Smooth muscle cell (in vitro differentiated cells): Measurements from ENCODE around the gene FBXO7. TPM values are rescaled to one million over a fixed set of nuclear protein-coding genes. Genes with fewer than 3 reads are reported as not detected.
A peak's percentile ranks its signal among the peaks of the same experiment; 100 is the strongest.

ENCODE experiments used
- DNase-seq: peaks from one replicate; lab custom pipeline; 2025; ENCODE audit not compliant: unreplicated experiment; lab: John Stamatoyannopoulos, UW
- H2AFZ ChIP-seq: fragments of 200-600 bp; sonication (generic); 2 replicates; pipeline ENCODE4 v1.6.0; 2016; ENCODE audit warnings: antibody characterized with exemption, low read depth, mild to moderate bottlenecking
- H3F3A ChIP-seq: fragments of 200-600 bp; sonication (generic); 2 replicates; pipeline ENCODE4 v1.6.0; 2017; ENCODE audit warnings: antibody characterized with exemption, low read depth
- H3K27ac ChIP-seq: fragments of 200-600 bp; sonication (generic); 2 replicates; pipeline ENCODE4 v1.5.1; 2016; ENCODE audit warnings: low read depth, mild to moderate bottlenecking
- H3K27me3 ChIP-seq: fragments of 200-600 bp; sonication (generic); 2 replicates; pipeline ENCODE4 v1.6.1; 2016; ENCODE audit warnings: low read depth, mild to moderate bottlenecking
- H3K36me3 ChIP-seq: fragments of 200-600 bp; sonication (generic); 2 replicates; pipeline ENCODE4 v1.5.1; 2016; ENCODE audit warnings: low read depth
- H3K4me1 ChIP-seq: fragments of 200-600 bp; sonication (generic); 2 replicates; pipeline ENCODE4 v1.5.1; 2016; ENCODE audit warnings: low read depth
- H3K4me2 ChIP-seq: fragments of 200-600 bp; sonication (generic); 2 replicates; pipeline ENCODE4 v1.6.0; 2016; ENCODE audit warnings: mild to moderate bottlenecking
- H3K4me3 ChIP-seq: fragments of 200-600 bp; sonication (generic); 2 replicates; pipeline ENCODE4 v1.5.1; 2016; ENCODE audit warnings: mild to moderate bottlenecking
- H3K79me2 ChIP-seq: fragments of 200-600 bp; sonication (generic); 2 replicates; pipeline ENCODE4 v1.6.0; 2016; ENCODE audit warnings: low read depth, mild to moderate bottlenecking
- H3K9ac ChIP-seq: fragments of 200-600 bp; sonication (generic); 2 replicates; pipeline ENCODE4 v1.6.0; 2016; ENCODE audit warnings: low read depth
- H3K9me3 ChIP-seq: fragments of 200-600 bp; sonication (generic); replicated peaks from 2 replicates; pipeline ENCODE4 v1.5.1; 2016; ENCODE audit warnings: low read depth
- H4K20me1 ChIP-seq: fragments of 200-600 bp; sonication (generic); 2 replicates; pipeline ENCODE4 v1.6.0; 2016; ENCODE audit warnings: low read depth
- WGBS: methylation state at CpG from one replicate; pipeline ENCODE4 v1.1.7; 2016; ENCODE audit warnings: low lambda C conversion rate; 5-methylcytosine and 5-hydroxymethylcytosine counted together
- polyA plus RNA-seq: library from polyadenylated mRNA; unstranded; fragments of >200 nt; fragmentation: Nextera tagmentation; extraction: Ambion mirVana; gene quantifications from 2 replicates; pipeline ENCODE4 v1.2.1, GENCODE V29; 2016
- total RNA-seq: library from RNA; depleted of rRNA; stranded (reverse); fragments of >200 nt; gene quantifications from 2 replicates; pipeline ENCODE4 v1.2.3, GENCODE V29; 2014
- TF ChIP-seq, protein P1 (sequence below): fragments of 200-600 bp; sonication (generic); IDR thresholded peaks from 2 replicates; pipeline ENCODE4 v1.5.1; 2017; ENCODE audit warnings: borderline replicate concordance, mild to moderate bottlenecking, antibody characterized with exemption; ENCODE audit not compliant: insufficient read depth, poor library complexity, severe bottlenecking

Gene FBXO7
- total and polyA plus RNA-seq, 2 experiments from 2014 or later: 126 to 149 TPM

DNA sequence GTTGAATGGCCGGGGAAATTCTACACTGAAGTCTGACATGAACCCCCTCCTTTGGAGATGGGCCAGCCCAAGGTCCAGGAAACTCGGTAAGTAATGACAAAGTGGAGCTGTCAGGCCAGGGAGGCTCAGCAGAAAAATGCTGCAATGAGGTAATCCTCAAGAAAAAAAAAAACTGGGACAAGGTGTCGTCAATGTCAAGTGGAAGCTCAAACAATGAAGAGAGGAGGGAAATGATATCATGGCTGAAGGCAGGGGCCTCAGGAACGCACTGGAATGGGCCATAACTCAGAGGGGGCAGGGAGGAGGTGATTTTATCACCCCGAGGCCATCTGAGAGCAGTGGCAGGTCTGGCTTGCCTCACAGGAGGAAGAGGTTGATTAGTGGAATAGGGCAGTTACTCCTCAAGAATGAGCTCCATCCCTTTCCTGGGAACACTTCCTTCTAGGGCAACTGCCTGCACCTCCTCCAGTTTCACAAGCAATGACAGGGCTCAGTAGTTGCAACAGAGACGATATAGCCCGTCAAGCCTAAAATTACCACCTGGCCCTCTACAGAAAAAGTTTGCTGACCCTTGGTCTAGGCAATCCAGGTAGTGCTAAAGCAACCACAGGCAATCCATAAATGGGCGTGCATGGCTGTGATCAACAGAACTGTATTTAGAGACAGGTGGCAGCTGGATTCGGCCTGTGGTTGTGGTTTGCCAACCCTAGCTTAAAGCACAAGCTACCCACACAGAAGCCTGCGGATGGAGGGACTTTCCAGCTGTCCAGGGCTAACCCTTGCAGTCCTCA lies 65.2 kb downstream of the FBXO7 start:
- no peak for DNase-seq
- WGBS: 29% methylated on average over 10 of the region's 10 CpGs
- H3K9me3 ChIP-seq: no peaks in the 10 kb centered on the region

DNA sequence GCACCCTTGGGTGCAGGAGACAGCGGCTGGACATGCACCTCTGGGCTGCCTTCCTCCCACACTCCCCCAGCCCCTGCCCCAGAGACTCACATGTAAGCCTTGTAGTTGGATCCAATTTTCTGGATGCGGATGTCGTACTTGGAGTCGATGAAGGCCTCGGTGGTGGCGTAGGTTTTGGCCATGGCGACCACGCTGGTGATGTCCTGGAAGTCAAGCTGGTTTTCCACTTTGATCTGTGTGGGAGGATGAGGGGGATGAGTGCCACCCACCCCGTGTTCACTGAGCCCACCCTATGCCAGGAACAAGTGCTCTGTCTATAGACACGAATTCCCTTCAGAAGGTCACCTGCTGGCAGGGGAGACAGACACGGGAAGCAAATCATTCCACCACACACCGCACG lies 66.9 kb downstream of the FBXO7 start:
- H3K9ac ChIP-seq: no peak overlapping the region
- H3K4me1 ChIP-seq: peaks cover 7% of the 10 kb centered on the region
- DNase-seq: no peak
- H4K20me1 ChIP-seq: no peaks in the 10 kb centered on the region
- H2AFZ ChIP-seq: no peak overlapping the region
- WGBS: 97% methylated on average over 13 of the region's 13 CpGs
- H3K9me3 ChIP-seq: no peaks in the 10 kb centered on the region
- TF ChIP-seq, protein P1, sequence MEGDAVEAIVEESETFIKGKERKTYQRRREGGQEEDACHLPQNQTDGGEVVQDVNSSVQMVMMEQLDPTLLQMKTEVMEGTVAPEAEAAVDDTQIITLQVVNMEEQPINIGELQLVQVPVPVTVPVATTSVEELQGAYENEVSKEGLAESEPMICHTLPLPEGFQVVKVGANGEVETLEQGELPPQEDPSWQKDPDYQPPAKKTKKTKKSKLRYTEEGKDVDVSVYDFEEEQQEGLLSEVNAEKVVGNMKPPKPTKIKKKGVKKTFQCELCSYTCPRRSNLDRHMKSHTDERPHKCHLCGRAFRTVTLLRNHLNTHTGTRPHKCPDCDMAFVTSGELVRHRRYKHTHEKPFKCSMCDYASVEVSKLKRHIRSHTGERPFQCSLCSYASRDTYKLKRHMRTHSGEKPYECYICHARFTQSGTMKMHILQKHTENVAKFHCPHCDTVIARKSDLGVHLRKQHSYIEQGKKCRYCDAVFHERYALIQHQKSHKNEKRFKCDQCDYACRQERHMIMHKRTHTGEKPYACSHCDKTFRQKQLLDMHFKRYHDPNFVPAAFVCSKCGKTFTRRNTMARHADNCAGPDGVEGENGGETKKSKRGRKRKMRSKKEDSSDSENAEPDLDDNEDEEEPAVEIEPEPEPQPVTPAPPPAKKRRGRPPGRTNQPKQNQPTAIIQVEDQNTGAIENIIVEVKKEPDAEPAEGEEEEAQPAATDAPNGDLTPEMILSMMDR: no peak
- peaks cover 17% of the 10 kb centered on the region for H3F3A ChIP-seq
- no peaks in the 10 kb centered on the region for H3K27me3 ChIP-seq
- no peaks in the 10 kb centered on the region for H3K36me3 ChIP-seq
- no peak overlapping the region for H3K27ac ChIP-seq
- H3K79me2 ChIP-seq: no peaks in the 10 kb centered on the region
- H3K4me2 ChIP-seq: no peak overlapping the region
- H3K4me3 ChIP-seq: no peak overlapping the region

More for the DNA sequence above, 65.2 kb downstream of the FBXO7 start:
- no peaks in the 10 kb centered on the region for H3K27me3 ChIP-seq
- H3K9ac ChIP-seq: no peak overlapping the region
- H2AFZ ChIP-seq: no peak overlapping the region
- H4K20me1 ChIP-seq: no peaks in the 10 kb centered on the region
- H3K36me3 ChIP-seq: no peaks in the 10 kb centered on the region
- H3K4me1 ChIP-seq: peaks cover 7% of the 10 kb centered on the region
- no peak overlapping the region for H3K4me3 ChIP-seq
- TF ChIP-seq, protein P1: no peak
- no peaks in the 10 kb centered on the region for H3K79me2 ChIP-seq
- peaks cover 6% of the 10 kb centered on the region for H3F3A ChIP-seq
- peak overlapping the region; percentile 1 for H3K4me2 ChIP-seq
- peak overlapping the region; percentile 36 for H3K27ac ChIP-seq

DNA sequence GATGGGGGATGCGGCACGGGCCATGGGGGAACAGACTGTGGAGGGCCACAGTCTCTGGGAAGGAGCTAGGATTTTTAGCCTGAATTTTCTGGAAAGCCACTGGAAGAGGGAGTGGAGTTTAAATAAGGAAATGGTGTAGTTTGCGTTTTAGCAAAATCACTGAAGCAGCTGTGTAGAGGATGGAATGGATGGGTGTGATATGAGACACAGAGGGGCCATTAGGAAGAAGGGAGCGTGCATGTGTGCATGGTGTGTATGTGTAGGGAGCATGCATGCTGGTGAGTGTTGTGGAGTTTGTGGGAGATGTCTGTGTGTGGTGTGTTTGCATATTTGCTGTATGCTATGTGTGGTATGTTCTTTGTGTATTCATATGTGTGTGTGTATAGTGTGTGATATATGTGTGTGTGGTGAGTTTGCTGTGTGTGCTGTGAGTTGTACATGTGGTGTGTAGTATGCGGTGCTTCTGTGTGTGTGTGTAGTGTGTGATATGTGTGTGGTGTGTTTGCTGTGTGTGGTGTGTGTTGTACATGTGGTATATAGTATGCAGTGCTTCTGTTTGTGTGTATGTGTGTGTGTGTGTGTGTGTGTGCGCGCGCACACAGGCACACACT lies 67.6 kb downstream of the FBXO7 start:
- H3K9me3 ChIP-seq: no peaks in the 10 kb centered on the region
- H3K36me3 ChIP-seq: no peaks in the 10 kb centered on the region
- peak overlapping the region; percentile 61 for H3K27ac ChIP-seq
- peaks cover 7% of the 10 kb centered on the region for H3K4me1 ChIP-seq
- TF ChIP-seq, protein P1: no peak
- H3K27me3 ChIP-seq: no peaks in the 10 kb centered on the region
- H3F3A ChIP-seq: peaks cover 18% of the 10 kb centered on the region
- no peak for DNase-seq
- H3K79me2 ChIP-seq: no peaks in the 10 kb centered on the region
- H3K9ac ChIP-seq: peak overlapping the region; percentile 10
- no peak overlapping the region for H2AFZ ChIP-seq
- no peak overlapping the region for H3K4me3 ChIP-seq
- no peak overlapping the region for H3K4me2 ChIP-seq
- H4K20me1 ChIP-seq: no peaks in the 10 kb centered on the region
- 96% methylated on average over 8 of the region's 8 CpGs for WGBS
